H9 (cell line): ENCODE measurements around the gene CACNB2. TPM values are rescaled to one million over a fixed set of nuclear protein-coding genes. Genes with fewer than 3 reads are reported as not detected.

Experiments used
- DNase-seq: peaks from one replicate; pipeline ENCODE4 v3.0.0-alpha.2; 2017
- H2AFZ ChIP-seq: one replicate; pipeline ENCODE4 v1.6.1; 2013; ENCODE audit warnings: mild to moderate bottlenecking, low read length, control low read depth, moderate library complexity
- H2AK5ac ChIP-seq: 2 replicates; pipeline ENCODE4 v1.6.1; 2013; ENCODE audit warnings: low read length, control low read depth, mixed read lengths; ENCODE audit not compliant: insufficient read length
- H2BK120ac ChIP-seq: one replicate; pipeline ENCODE4 v1.6.1; 2013; ENCODE audit warnings: low read depth, mild to moderate bottlenecking, low read length, control low read depth, inconsistent platforms; ENCODE audit not compliant: poor library complexity, severe bottlenecking
- H2BK12ac ChIP-seq: 2 replicates; pipeline ENCODE4 v1.6.1; 2013; ENCODE audit warnings: low read length, control low read depth, mixed read lengths, low read depth; ENCODE audit not compliant: insufficient read length
- H2BK15ac ChIP-seq: 2 replicates; pipeline ENCODE4 v1.6.1; 2013; ENCODE audit warnings: low read depth, low read length, control low read depth
- H2BK20ac ChIP-seq: one replicate; pipeline ENCODE4 v1.6.1; 2013; ENCODE audit warnings: low read depth, mild to moderate bottlenecking, low read length, control low read depth, inconsistent platforms; ENCODE audit not compliant: poor library complexity, severe bottlenecking
- H2BK5ac ChIP-seq: 2 replicates; pipeline ENCODE4 v1.6.1; 2013; ENCODE audit warnings: low read length, control low read depth, mixed read lengths; ENCODE audit not compliant: insufficient read length
- H3K14ac ChIP-seq: 2 replicates; pipeline ENCODE4 v1.6.1; 2013; ENCODE audit warnings: low read length, control low read depth; ENCODE audit not compliant: insufficient read depth
- H3K18ac ChIP-seq: 2 replicates; pipeline ENCODE4 v1.6.1; 2013; ENCODE audit warnings: low read depth, mild to moderate bottlenecking, mixed read lengths, low read length, control low read depth; ENCODE audit not compliant: insufficient read length
- H3K23ac ChIP-seq: 2 replicates; pipeline ENCODE4 v1.6.1; 2013; ENCODE audit warnings: low read length, control low read depth, mixed read lengths, low read depth; ENCODE audit not compliant: insufficient read length
- H3K23me2 ChIP-seq: 2 replicates; pipeline ENCODE4 v1.6.1; 2013; ENCODE audit warnings: low read depth, mild to moderate bottlenecking, mixed read lengths, low read length, control low read depth; ENCODE audit not compliant: insufficient read length, poor library complexity, severe bottlenecking
- H3K27ac ChIP-seq: 2 replicates; pipeline ENCODE4 v1.5.1; 2013; ENCODE audit warnings: low read length, control low read depth, mixed read lengths, low read depth; ENCODE audit not compliant: insufficient read length
- H3K27me3 ChIP-seq: 2 replicates; pipeline ENCODE4 v1.6.1; 2013; ENCODE audit warnings: low read length, control low read depth, inconsistent platforms; ENCODE audit not compliant: insufficient read depth
- H3K4ac ChIP-seq: 2 replicates; pipeline ENCODE4 v1.6.1; 2013; ENCODE audit warnings: low read depth, mild to moderate bottlenecking, control low read depth, inconsistent platforms, low read length, moderate library complexity
- H3K4me1 ChIP-seq: 2 replicates; pipeline ENCODE4 v1.6.1; 2013; ENCODE audit warnings: low read length, control low read depth, inconsistent platforms; ENCODE audit not compliant: insufficient read depth
- H3K4me2 ChIP-seq: 2 replicates; pipeline ENCODE4 v1.6.1; 2013; ENCODE audit warnings: low read length, control low read depth, mixed read lengths; ENCODE audit not compliant: insufficient read length, insufficient read depth
- H3K56ac ChIP-seq: 2 replicates; pipeline ENCODE4 v1.6.1; 2013; ENCODE audit warnings: low read depth, mild to moderate bottlenecking, mixed read lengths, low read length, control low read depth; ENCODE audit not compliant: insufficient read length
- H3K79me1 ChIP-seq: 2 replicates; pipeline ENCODE4 v1.6.1; 2013; ENCODE audit warnings: low read depth, mild to moderate bottlenecking, moderate library complexity, low read length, control low read depth, inconsistent platforms; ENCODE audit not compliant: insufficient read depth, poor library complexity, severe bottlenecking
- H3K79me2 ChIP-seq: 2 replicates; pipeline ENCODE4 v1.6.1; 2013; ENCODE audit warnings: low read length, control low read depth, inconsistent platforms; ENCODE audit not compliant: insufficient read depth
- H3K9ac ChIP-seq: 2 replicates; pipeline ENCODE4 v1.6.1; 2013; ENCODE audit warnings: low read length, control low read depth, mixed read lengths; ENCODE audit not compliant: insufficient read length; ENCODE audit errors: extremely low read depth
- H3K9me3 ChIP-seq: one replicate; pipeline ENCODE4 v1.6.1; 2013; ENCODE audit warnings: low read depth, low read length, inconsistent platforms; ENCODE audit not compliant: control insufficient read depth
- H3T11ph ChIP-seq: one replicate; pipeline ENCODE4 v1.6.1; 2013; ENCODE audit warnings: mild to moderate bottlenecking, low read length, control low read depth, inconsistent platforms
- H4K20me1 ChIP-seq: one replicate; pipeline ENCODE4 v1.6.1; 2013; ENCODE audit not compliant: control insufficient read depth, insufficient read length, insufficient read depth
- H4K5ac ChIP-seq: 2 replicates; pipeline ENCODE4 v1.6.1; 2013; ENCODE audit warnings: low read depth, mild to moderate bottlenecking, mixed read lengths, low read length, control low read depth; ENCODE audit not compliant: insufficient read length
- H4K8ac ChIP-seq: replicated peaks from 2 replicates; pipeline ENCODE4 v1.6.1; 2013; ENCODE audit warnings: low read length, control low read depth, mixed read lengths, low read depth; ENCODE audit not compliant: insufficient read length
- H4K91ac ChIP-seq: 2 replicates; pipeline ENCODE4 v1.6.1; 2013; ENCODE audit warnings: low read depth, mild to moderate bottlenecking, moderate library complexity, mixed read lengths, low read length, control low read depth; ENCODE audit not compliant: insufficient read length
- H3K27ac Mint-ChIP-seq, 3 experiments: 2 replicates in 2 of 3; 3 replicates in 1 of 3; pipeline ENCODE4 v1.8.0; 2020 to 2021; ENCODE audit warnings: mixed read lengths in 3 of 3, mild to moderate bottlenecking in 1 of 3, moderate library complexity in 1 of 3
- H3K27me3 Mint-ChIP-seq: 2 replicates; pipeline ENCODE4 v1.8.0; 2021; ENCODE audit warnings: low read depth, mild to moderate bottlenecking, moderate library complexity, mixed read lengths
- H3K36me3 Mint-ChIP-seq, 3 experiments: 2 replicates in 2 of 3; 3 replicates in 1 of 3; pipeline ENCODE4 v1.8.0; 2020 to 2021; ENCODE audit warnings: low read depth in 3 of 3, mixed read lengths in 3 of 3; ENCODE audit not compliant: insufficient read depth in 1 of 3
- H3K4me1 Mint-ChIP-seq, 2 experiments: 2 replicates each; pipeline ENCODE4 v1.8.0; 2020; ENCODE audit warnings: mixed read lengths in 2 of 2
- H3K4me3 Mint-ChIP-seq, 2 experiments: 2 replicates in 1 of 2; 3 replicates in 1 of 2; pipeline ENCODE4 v1.8.0; 2020 to 2021; ENCODE audit warnings: mild to moderate bottlenecking in 2 of 2, mixed read lengths in 2 of 2, moderate library complexity in 1 of 2
- H3K9me3 Mint-ChIP-seq, 2 experiments: 2 replicates in 1 of 2; 3 replicates in 1 of 2; pipeline ENCODE4 v1.8.0; 2020; ENCODE audit warnings: mild to moderate bottlenecking in 2 of 2, mixed read lengths in 2 of 2, moderate library complexity in 1 of 2
- WGBS: extraction: QIAGEN DNeasy Blood & Tissue Kit; methylation state at CpG from one replicate; pipeline ENCODE4 v1.1.7; 2013; ENCODE audit warnings: missing lambda C conversion rate, low lambda C conversion rate, mixed read lengths; ENCODE audit not compliant: insufficient read length; ENCODE audit errors: extremely low coverage; 5-methylcytosine and 5-hydroxymethylcytosine counted together
- total RNA-seq: library from RNA; stranded (reverse); gene quantifications from 2 replicates; pipeline ENCODE4 v1.2.1, GENCODE V29; 2021
- TF ChIP-seq, protein P1 (sequence below): fragments of 200-600 bp; sonication (generic); conservative IDR thresholded peaks from 3 replicates; pipeline ENCODE4 v1.8.0; 2021; ENCODE audit warnings: antibody characterized with exemption, mild to moderate bottlenecking

The CACNB2 gene
- total RNA-seq, 1 experiment from 2014 or later, result 2.6 TPM

GRCh38 chr10:18224626-18225445 is 84.6 kb downstream of the CACNB2 start:
- peak; percentile 44 for DNase-seq
- Histone ChIP-seq H4K8ac (no peak overlapping the region), H2BK5ac (no peak overlapping the region), H3K9me3 (no peaks in the 10 kb centered on the region), H2BK120ac (no peak overlapping the region), H3K23me2 (no peaks in the 10 kb centered on the region), H2AFZ (no peak overlapping the region), H3K18ac (no peak overlapping the region), H4K5ac (no peak overlapping the region), H3T11ph (no peak overlapping the region), H3K4me2 (no peak overlapping the region), H2BK15ac (no peak overlapping the region), H3K4me1 (no peaks in the 10 kb centered on the region), H3K79me1 (no peaks in the 10 kb centered on the region), H4K20me1 (no peaks in the 10 kb centered on the region), H3K27me3 (no peaks in the 10 kb centered on the region), H3K56ac (no peak overlapping the region), H2BK20ac (no peak overlapping the region), H3K14ac (no peak overlapping the region), H2AK5ac (no peak overlapping the region), H3K27ac (no peak overlapping the region), H4K91ac (no peak overlapping the region), H3K79me2 (no peaks in the 10 kb centered on the region), H3K4ac (no peak overlapping the region), H3K23ac (no peak overlapping the region), H3K9ac (no peak overlapping the region), H2BK12ac (no peak overlapping the region)
- Mint-ChIP-seq H3K36me3 (no peaks in the 10 kb centered on the region), H3K4me3 (no peak overlapping the region), H3K9me3 (no peaks in the 10 kb centered on the region), H3K27me3 (no peaks in the 10 kb centered on the region; the same call in 1 of the 2 replicates), H3K4me1 (peaks cover 20 to 22% of the 10 kb centered on the region in 2 experiments), H3K27ac (peak overlapping the region in 1 of 3 experiments; percentile 44; a peak in 2 of 7 replicates)
- WGBS, result no CpG with 5 or more reads among the region's 12 CpGs
- TF ChIP-seq, protein P1, sequence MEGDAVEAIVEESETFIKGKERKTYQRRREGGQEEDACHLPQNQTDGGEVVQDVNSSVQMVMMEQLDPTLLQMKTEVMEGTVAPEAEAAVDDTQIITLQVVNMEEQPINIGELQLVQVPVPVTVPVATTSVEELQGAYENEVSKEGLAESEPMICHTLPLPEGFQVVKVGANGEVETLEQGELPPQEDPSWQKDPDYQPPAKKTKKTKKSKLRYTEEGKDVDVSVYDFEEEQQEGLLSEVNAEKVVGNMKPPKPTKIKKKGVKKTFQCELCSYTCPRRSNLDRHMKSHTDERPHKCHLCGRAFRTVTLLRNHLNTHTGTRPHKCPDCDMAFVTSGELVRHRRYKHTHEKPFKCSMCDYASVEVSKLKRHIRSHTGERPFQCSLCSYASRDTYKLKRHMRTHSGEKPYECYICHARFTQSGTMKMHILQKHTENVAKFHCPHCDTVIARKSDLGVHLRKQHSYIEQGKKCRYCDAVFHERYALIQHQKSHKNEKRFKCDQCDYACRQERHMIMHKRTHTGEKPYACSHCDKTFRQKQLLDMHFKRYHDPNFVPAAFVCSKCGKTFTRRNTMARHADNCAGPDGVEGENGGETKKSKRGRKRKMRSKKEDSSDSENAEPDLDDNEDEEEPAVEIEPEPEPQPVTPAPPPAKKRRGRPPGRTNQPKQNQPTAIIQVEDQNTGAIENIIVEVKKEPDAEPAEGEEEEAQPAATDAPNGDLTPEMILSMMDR, result no peak
